Right renal pelvis (tissue), 4 donors: ENCODE measurements around the gene RPL18. TPM values are rescaled to one million over a fixed set of nuclear protein-coding genes. Genes with fewer than 3 reads are reported as not detected.
"Not testable (repeated sequence)": the region's sequence is repeated elsewhere in the genome, so short reads cannot be mapped to it uniquely, and the experiment has no call there.

Experiments used
- DNase-seq, 4 donors: peaks; one replicate each; pipeline ENCODE4 v3.0.0-alpha.2; 2013; ENCODE audit warnings: low read depth in 4 of 4, low spot score in 3 of 4, missing footprints in 1 of 4
- polyA plus RNA-seq, 4 donors: library from polyadenylated mRNA; unstranded; fragments of 120-200 nt; gene quantifications; one replicate each; pipeline ENCODE4 v1.2.1, GENCODE V29; 2013; ENCODE audit not compliant: insufficient read length in 4 of 4

The RPL18 gene
- 1,000 to 10,000 TPM; 1,054 to 1,482 (median 1,060) TPM for polyA plus RNA-seq

DNA sequence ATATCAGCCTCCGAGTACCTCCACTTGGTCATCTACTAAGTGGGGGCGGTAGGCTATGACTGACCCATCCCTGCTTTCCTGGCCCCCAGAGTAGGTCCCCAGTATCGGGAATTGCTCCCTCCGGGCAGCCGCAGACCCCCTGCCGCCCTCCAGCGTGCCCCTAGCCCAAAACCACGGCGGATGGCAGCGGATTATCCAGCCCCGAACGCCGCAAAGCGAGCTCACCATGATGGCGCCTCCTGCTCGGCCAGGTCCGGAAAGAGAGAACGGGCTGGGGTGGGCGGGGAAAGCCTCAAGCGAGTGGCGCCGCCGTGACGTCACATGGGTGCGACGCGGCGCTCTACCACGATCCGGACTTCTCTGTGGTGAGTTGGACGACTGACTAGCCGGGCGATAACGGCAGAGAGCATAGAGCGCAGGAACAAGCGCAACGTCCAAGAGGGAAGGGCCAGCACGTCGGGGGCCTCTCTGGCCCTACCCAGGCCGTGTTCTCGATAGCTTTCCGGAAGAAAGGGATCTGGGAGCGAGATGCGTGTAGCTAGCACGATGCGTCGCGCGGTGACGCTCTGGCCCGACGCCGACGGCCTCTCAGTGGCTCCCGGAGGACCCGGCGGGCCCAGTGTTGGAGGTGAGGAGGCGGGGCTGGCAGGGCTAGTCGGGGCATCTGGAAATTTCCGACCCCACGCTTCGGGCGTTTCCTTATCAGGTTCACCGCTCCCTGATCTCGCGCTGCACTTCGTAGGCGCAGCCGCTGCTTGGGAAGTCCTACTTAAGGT, at the start of gene RPL18, which contains the start of gene SPHK2:
TSS of gene RPL18 (minus strand) at position 263 of the 776 bp plus-strand sequence. CDS start at position 228, 35 bp downstream.
TSS of gene SPHK2 (plus strand) at position 591 of the 776 bp plus-strand sequence. CDS start 1,009 bp downstream, outside the sequence.
- peak; percentile 96 to 98 (median 98) for DNase-seq

DNA sequence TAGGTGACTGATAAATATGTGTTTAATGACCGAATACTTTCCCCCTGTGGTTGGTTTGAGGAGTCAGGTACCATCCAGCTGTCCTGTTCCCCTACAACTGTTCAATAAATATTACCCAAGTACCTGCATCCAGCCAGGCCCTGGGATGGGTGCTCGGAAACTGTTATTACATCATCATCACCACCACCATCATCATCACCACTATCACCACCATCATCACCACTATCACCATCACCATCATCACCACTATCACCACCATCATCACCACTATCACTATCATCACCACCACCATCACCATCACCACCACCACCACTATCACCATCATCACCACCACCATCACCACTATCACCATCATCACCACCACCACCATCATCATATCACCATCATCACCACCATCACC, 49.8 kb upstream of the RPL18 start:
- no peak for DNase-seq

DNA sequence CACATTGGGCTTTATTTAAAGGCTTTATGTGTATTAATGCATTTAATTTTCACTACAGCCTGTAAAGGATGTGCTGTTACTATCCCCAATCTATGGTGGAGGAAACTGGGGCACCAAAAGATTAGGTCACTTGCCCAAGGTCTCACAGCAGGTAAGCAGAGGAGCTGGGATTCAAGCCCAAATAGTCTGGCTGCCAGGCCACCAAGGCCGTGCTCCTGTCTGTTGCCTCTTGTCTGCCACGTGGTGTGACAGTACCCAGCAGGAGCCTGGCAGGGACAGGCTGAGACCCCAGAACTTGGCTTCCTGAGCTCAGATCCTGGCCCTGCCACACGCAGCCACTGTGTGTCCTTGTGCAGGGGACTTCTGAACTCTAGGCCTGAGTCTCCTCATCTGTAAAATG, 49.4 kb upstream of the RPL18 start:
- no peak for DNase-seq

DNA sequence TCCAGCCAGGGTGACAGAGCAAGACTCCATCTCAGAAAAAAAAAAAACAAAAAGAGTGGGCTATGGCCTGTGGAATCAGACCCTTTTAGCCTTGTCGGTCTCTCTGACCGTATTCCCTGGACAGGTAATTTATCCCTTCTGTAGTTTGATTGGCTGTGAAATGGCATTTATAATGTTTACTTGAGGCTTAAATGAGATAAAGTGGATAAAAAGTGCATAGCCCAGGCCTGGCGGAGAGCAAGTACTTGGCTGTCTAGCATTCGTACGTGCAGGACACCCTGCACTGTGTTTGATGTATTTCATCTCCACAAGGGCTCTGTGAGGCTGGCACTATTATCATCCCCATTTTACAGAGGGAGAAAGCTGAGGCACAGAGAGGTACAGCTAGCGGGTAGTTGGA, 46.8 kb upstream of the RPL18 start:
- no peak for DNase-seq

DNA sequence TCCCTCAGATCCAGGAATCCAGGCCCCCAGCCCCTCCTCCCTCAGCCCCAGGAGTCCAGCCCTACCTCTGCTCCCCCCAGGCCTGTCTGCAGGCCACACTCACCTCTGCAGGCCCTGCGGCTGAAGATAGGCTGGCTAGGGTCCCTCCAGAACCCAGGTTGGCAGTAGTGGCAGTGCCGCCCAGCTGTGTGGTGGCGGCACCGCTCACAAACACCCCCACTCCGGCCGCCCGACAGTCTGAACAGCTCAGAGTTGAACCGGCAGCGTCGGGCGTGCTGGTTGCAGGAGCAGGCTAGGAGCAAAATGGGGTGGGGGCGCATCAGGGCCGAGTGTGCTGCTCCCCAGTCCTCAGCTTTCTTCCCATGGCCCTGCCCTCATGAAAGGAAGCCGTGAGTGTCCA, 45.5 kb upstream of the RPL18 start:
- DNase-seq: no peak

DNA sequence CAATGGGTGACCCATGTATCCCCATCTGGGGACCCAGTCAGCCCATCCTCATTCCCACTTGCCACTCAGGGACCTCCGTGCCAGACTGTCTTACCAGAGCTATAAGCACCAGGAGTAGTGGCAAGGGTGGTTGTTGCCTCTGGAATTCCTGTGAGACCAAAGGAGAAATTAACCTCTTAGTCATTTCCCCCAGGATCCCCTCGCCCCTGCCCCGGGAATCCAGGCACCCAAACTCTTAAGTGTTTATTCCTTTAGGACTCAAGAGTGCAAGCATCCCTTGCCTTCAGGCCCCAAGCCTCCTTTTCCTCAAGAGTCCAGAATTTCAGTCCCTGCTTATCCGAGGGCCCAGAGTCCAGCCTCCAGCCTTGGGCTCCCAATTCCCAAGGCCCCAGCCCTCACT, 44.7 kb upstream of the RPL18 start:
- no peak for DNase-seq

DNA sequence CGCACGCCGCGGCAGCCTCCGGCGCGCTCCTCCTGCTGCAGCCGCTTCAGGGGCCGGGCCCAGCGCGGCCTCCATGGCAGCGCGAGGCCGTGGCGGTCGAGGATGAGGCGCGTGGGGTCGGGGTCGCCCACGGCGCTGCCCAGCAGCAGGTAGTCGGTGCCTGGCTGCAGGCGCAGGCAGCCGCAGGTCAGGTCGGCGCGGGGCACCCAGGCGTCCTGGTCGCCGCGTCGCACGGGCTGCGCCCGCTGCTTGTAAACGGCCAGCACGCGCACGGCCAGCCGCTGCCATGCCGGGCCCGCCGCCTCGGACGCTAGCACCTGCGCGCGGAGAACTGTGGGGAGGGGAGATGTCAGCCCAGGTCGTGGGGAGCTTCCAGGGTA, 42.7 kb upstream of the RPL18 start:
- DNase-seq: no peak

DNA sequence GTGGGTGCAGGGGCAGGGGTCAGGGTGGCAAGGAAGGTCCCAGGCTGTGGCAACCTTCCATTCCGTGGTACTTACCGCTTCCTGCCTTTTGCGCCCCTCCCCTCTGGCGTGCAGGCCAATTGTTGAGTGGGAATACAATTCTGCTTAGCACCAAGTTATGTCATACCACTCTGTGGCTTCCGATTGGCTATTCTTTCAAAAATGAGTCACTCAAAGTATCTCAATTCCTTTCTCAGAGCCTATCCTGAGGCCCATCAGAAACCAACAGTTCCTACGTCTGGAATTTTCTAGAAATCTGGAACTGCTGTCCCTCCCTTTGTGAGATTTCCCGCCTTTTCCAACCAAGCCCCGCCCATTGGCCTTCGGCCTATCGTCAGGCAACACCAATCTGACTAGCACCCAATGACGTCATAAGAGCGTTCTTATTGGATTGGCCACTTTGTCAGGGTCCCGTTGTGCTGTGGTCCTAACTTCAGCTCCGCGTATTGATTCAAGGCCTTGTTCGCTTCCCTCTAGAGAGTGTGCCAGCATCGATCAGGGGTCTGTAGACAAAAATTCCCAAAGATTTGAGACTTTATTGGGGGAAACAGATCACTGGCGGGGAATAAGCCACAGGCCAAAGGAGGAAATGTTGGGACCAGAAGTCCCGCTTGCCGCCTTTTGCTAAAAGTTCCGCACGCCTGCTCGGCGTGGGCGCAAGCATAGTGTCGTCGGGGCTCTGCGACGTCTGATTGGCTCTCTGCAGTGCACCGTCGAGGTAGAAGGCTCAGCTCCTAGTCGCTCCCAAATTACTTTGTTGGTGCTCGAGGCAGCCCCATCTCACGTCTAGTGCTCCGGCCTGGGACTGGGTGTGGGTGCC, 42.1 kb upstream of the RPL18 start:
- no peak for DNase-seq

DNA sequence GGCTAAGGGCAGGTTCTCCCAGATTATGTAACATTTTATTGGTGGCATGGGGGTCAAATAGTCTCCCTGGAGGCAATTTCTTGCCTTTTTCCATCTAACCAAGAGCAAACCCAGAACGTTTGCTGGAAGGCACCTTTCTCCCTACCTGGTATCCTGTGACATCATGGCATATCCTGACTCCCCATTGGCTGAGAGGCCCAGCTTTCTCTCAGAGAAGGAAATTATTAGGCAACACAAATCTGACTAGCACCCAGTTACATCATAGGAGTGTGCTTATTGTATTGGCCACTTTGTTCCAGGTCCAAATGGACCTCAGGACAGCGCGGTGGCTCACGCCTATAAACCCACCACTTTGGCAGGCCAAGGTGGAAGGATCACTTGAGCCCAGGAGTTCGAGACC, 40.8 kb upstream of the RPL18 start:
- no peak for DNase-seq

DNA sequence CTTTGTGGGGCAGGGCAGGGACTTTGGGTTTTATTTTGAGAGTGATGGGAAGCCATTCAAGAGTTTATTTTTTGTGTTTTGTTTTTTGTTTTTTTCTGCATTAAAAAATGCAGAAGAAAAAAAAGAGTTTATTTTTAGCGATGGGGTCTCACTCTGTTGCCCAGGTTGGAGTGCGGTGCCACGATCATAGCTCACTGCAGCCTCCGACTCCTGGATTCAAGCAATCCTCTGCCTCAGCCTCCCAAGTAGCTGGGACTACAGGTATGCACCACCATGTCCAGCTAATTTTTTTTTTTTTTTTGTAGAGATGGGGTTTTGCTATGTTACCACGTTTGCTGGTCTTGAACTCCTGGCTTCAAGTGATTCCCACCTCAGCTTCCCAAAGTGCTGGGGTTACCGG, 39.5 kb upstream of the RPL18 start:
- no peak for DNase-seq

DNA sequence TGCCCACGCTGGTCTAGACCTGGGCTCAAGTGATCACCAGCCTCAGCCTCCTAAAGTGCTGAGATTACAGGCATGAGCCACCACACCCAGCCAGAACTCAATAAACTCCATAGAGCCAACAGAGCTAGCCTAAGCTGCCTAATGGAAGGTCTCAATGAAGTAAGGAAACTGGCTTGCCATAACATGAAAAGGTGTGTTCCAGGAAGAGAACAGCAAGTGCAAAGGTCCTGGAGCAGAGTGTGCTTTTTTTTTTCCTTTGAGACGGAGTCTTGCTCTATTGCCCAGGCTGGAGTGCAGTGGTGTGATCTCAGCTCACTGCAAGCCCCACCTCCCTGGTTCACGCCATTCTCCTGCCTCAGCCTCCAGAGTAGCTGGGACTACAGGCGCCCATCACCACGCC, 38.9 kb upstream of the RPL18 start:
- not testable (repeated sequence) for DNase-seq

DNA sequence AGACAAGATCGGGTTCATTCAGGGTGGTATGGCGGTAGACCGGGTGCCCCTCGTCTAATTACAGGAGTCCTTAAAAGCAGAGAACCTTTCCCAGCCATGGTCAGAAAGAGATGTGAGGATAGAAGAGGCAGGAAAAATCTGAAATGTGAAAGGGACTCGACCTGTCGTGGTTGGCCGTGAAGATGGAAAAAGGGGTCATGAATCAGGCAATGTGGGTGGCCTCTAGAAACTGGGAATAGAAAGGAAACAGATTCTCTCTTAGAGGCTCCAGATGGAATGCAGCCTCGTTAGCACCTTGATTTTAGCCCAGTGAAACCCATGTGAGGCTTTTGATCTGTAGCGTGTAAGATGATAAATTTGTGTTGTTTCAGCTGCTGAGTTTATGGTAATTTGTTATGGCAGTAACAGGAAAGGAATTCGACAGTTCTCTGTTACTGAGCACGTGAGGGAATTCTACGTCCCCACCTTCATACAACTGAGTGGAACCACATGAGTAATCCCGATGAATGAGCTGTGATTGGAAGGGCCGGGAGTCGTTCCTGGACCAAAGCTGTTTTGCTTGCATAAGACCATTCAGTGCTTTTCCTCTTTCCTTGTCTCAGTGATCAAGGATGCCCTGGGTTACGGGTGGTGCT, 38.0 kb upstream of the RPL18 start:
- DNase-seq: no peak

DNA sequence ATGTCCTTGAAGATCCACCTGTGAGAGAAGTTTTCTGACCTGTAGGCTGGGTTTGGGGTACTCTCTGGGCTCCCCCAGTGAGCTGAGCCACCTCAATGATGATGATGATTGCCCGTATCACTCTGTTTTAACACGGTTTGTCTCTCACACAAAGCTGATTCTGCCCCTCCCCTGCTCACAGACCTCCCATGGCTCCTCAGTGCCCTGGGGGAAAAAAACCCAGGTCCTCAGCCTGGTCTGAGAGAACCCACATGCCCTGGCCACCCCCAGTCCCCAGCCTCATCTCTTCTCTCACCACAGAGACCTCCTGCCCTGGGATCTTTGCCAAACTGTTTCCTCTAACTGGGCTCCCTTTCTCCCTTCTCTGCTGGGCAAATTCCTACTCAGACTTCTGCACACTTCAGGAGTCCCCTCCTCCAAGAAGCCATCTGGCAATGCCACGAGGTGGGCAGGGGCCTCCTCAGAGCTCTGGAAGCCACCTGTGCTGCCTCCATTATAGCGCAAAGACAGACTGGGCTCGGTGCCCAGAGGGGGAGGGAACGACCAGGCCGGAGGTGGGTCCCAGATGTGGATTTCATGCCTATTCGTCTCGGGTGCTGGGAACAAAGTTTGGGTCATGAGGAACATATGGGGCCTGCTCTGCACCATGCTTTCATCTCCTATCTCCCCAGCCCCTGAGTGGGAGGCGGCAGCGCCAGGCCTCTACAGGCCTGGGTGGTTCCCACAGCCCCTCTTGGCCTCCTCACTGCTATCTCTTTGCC, 35.5 kb upstream of the RPL18 start:
- no peak for DNase-seq

DNA sequence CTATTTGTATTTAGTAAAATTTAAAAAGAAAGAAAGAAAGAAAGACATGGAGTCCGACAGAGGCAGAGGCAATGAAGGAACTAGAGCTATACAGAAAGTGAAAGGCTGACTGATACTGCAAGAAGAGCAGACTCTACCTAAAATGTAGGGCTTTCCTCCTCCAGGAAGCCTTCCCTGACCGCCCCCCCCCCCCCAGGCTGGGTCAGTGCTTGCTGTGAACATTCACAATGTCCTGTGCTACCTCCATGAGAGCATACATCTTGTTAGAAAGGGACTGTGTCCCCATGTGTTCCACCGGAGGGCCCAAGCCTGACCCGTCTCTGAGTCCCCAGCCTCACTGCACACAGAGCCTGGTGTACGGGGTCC, 32.7 kb upstream of the RPL18 start:
- DNase-seq: no peak

DNA sequence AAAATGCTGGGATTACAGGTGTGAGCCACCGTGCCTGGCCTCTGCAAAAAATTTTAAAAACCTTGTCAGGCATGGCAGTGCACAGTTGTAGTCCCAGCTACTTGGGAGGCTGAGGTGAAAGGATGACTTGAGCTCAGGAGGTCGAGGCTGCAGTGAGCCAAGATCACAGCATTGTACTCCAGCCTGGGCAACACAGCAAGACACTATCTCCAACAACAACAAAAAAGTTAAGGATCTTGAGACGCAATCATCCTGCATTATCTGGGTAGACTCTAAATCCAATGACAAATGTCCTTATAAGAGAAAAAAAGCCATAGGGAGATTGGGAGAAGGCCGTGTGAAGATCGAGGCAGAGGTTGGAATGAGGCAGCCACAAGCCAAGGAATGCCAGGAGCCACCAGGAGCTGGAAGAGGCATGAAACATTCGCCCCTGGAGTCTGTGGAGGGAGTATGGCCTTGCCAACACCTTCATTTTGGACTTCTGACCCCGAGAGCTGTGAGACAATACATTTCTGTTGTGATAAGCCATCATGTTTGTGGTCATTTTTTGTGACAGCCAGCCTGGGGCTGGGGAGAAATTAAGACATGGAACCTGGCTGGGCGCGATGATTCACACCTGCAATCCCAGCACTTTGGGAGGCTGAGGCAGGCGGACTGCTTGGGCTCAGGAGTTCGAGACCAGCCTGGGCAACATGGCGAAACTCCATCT, 32.1 kb upstream of the RPL18 start:
- DNase-seq: no peak

DNA sequence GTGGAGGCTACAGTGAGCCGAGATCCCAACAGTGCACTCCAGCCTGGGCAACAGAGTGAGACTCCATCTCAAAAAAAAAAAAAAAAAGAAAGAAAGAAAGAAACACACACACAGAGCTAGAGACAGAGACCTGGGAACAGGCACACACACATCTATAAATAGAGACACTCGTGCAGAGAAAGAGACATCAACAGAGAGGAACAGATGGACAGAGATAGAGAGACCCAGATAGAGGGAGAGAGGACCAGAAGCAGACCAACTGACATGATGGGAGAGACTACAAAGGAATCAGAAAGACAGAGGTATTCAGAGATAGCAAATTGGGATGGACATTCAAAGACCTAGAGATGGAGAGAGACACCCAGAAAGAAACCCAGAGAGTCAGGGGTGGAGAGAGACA, 29.2 kb upstream of the RPL18 start:
- DNase-seq: no peak

DNA sequence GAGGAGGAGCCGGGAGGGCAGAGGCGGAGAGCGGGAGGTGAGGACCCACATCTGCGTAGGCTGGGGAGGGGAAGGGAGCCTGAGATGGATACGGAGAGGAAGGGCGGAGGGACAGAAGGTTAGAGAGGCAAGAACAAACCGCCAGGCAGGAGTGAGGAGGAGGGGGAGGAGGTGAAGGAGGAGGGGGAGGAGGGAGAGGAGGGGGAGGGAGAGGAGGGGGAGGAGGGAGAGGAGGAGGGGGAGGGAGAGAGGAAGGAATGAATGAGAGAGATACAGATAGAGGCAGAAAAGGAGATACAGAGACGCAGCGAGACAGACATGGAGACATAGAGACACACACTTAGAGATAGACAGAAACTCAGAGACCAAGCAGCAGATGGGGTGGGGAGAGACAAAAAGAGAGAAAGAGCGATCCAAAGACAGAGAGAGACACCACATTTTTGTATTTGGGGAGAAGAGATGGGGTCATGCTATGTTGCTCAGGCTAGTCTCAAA, 27.8 kb upstream of the RPL18 start:
- no peak for DNase-seq

DNA sequence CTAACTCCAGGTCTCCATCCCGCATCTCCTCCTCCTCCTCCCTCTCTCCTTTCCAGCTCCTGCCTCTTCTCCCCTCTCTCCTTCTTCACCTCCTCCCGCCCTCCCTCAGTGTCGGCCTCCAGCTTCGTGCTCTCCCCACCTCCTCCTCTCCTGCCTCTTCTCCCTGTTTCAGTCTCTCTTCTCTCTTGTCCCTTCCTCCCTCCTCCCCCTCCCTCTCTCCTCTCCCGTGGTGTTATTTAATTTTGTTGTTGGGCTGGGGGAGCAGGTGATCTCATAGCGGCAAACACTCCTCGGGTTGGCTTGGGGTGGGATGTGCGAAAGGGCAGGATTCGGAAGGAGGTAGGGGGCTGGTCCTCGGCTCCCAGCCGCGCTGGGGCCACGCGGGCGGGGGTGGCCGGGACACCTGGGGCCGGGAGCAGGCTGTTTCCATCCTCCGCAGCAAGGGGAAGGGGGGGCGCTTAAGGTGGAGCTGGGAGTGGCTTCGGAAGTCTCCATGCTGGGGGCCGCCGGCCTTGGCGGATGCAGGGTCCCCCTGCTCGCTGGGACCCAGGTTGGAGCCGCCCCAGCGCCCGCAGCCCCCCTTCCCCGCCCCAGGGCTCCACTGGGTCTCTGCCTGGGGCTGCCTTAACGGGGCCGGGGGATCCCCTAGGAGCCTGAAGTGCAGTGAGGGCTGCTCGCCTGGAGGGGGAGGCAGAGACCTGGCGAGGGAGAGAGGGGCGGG, 27.2 kb upstream of the RPL18 start, which contains the start of gene CA11:
TSS of gene CA11 (minus strand) at position 187 of the 721 bp plus-strand sequence. CDS start 555 bp downstream, outside the sequence.
- peak in 2 of 4 donors; percentile 86 to 89 for DNase-seq

DNA sequence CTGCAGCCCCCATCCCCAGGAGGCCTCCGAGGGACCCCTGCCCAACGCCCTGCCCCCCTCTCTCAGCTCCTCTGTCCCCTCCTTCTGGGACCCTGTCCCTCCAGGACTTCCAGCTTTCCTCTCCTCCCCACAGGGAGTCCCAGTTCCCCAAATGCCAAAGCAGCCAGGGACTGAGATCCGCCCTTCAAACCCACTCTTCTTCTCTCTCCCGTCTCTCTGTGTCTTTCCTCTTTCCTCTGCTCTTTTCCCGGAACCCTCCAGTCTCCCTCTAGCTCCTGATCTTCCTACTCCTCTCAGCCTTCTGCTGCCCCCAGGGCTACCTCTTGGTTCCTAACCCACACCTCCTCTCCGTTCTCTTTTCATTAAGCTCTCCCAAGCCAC, 26.6 kb upstream of the RPL18 start:
- DNase-seq: no peak
